IPS DF 4.7 (cell line): ENCODE results near the gene ZNF17.
A peak's percentile ranks its signal among the peaks of the same experiment; 100 is the strongest.

Source experiments
- DNase-seq: peaks from one replicate; pipeline ENCODE4 v3.0.0-alpha.2; 2013; ENCODE audit warnings: low spot score; ENCODE audit errors: extremely low read depth

The ZNF17 gene

GRCh38 chr19:57434386-57435061, 23.6 kb downstream of the ZNF17 start:
- no peak for DNase-seq

DNA sequence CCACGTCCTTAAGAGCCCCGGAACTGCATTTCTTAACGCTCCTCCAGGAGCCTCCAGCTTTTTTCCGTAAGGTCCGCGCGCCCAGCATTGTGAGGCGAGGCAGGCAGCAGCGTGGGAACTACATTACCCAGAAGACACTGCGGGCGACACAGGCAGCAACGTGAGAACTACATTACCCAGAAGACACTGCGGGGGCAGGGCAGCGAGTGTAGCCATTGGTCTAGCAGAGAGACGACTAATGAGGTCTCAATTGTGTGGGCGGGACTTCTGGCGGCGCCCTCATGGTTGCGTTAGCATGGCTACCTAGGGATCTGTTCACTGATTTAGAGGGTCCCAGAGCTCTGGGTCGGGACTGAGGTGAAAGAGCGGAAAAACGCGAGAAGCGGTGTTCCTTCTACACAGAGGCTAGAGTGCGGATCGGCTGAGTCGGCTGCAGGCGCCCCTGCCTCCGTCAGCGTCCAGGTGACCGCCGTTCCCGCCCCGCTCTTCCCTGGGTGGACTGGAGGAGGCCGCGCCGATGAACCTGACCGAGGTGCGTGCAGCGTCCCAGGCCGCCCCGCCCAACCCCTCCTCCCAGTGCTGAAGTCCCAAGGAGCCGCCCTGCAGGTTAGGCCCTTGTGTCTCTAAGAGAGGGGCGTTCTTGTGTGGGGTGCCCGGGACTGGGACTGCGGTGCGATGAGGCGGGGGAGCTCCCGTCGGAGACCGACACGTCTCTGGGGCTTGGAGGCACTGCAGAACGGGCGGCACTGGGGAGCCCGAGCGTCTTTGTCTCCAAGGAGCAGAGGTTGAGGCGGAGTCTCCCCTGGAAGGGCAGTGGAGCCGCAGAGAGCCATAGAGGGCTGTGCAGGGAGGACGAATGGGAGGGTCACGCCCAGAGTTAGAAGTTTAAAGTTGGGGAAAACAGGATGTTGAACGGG, 24.4 kb downstream of the ZNF17 start, which contains the start of gene ZNF749:
TSS of gene ZNF749 (plus strand) at position 264 of the 917 bp plus-strand sequence. CDS start at position 518, 254 bp downstream.
- peak; percentile 96 for DNase-seq

GRCh38 chr19:57436417-57436816, 25.5 kb downstream of the ZNF17 start:
- no peak for DNase-seq

DNA sequence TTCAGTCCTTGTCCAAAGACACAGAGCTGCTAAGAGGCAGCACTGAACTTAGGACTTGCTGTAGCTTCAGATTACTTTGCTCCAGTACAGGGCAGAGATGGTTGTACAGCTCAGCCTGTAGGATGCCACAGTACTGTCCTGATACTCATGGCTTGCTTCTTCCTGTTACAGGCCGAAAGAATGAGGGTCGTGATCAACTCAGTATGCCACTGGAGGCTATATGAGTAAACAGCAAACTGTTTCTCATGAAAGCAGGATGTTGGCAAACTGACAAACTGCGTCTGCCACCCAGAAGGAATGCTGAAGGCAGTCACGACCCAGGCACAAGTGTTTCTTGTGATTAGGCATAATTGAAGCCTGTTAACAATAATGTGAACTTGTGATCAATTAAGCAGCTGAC, 27.0 kb downstream of the ZNF17 start:
- DNase-seq = no peak

GRCh38 chr19:57438925-57439324, 28.0 kb downstream of the ZNF17 start:
- no peak for DNase-seq

GRCh38 chr19:57441979-57442752, 31.2 kb downstream of the ZNF17 start:
- no peak for DNase-seq

- no peak for DNase-seq
These were observed 32.2 kb downstream of the ZNF17 start for GRCh38 chr19:57443121-57443696.

DNA sequence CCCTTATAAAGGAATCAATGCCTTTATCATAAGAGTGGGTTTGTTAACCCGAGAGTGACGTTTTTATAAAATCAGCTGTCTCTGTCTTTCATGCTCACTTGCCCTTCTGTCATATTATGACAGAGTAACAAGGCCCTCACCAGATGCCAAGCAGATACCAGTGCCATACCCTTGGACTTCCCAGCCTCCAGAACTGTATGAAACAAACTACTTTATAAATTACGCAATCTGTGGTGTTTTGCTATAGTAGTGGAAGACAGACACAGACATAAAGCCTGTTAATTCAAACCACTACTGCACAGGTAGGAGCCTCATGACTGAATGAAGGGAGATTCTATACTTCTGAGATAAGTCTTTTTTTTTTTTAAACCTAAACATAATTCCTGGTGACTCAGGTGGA, 41.3 kb downstream of the ZNF17 start:
- no peak for DNase-seq

DNA sequence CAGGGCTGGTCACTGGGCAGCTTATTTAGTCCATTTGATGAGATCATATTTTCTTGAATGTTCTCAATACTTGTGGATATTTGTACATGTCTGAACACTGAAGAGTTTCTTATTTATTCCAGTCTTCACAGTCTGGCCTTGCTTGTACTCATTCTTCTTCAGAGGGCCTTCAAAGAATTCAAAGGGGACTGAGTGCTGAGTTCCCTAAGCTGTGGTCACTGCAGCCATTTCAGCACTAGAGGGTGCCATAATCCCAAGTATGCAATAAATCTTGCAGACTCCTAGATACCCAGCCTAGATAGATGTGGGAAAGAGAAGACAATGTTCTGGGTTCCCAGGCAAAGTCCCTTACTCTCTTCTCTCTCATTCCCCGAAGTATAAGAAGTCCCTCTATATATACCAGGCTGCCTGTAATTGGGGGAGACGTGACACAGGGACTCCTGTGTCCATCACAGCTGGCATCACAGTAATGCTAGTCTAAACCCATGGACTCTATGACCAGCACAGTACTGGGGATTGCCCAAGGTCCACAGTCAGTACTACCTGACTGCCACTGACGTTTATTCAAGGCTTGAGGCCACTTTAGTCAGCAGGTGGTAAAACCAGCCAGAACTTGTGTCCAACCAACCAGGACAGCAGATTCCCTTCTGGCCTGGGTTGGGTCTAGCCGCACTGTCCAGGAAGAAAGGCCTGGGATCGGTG, 54.9 kb downstream of the ZNF17 start:
- no peak for DNase-seq

DNA sequence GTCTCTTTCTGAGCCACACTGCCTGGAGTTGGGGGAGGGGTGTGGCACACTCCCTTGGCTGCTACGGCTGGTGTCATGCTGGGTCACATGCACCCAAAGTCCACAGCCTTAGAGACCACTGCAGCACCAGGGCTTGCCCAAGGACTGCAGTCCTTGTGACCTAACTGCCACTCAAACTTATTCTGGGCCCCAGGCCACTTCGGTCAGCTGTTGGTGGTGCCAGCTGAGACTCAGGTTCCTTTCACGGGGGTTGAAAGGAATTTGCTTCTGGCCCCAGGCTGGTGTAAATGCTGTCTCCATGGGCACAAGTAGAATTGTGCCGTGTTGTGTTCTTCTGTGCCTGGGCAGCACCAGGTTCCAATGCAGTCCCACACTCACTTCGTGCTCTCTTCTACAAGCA, 55.5 kb downstream of the ZNF17 start:
- DNase-seq = no peak
